ENCODE results near the gene EGFL7.
A peak's percentile ranks its signal among the peaks of the same experiment; 100 is the strongest.

EGFL7 gene

DNA sequence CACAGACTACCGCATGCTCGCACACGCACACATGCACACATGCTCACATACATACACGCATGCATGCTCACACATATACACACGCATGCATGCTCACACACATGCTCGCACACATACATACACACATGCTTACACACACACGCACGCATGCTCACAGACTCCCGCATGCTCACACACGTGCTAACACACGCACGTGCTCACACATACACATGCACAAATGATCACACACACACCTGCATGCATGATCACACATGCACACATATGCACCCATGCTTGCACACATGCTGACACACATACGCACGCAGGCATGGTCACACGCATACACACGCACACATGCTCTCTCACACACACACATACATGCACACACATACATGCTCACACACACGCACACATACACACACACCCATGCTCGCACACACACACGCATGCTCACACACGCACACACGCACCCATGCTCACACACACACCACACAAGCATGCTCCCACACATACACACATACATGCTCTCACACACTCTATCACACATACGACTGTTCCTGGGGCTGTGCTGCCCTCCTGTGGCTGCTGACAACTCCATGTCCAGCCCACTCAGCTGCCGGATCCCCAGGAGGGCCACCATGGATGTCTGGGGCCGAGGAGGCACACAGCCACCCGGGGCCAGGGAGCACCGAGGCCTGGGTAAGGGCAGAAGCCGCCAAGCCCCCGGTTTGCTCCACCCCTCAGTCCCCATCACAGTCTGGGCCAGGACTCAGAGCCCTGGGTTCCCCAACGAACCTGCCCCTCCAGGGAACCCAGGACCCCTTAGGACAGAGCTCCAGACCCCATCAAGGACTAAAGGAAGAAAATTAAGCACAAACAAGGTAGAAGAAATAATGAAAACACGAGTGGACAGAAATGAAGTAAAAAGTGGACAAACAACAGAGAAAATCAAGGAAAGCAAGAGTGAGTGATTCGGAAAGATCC lies 31.4 kb upstream of the EGFL7 start:
- TF ChIP-seq, protein P1, sequence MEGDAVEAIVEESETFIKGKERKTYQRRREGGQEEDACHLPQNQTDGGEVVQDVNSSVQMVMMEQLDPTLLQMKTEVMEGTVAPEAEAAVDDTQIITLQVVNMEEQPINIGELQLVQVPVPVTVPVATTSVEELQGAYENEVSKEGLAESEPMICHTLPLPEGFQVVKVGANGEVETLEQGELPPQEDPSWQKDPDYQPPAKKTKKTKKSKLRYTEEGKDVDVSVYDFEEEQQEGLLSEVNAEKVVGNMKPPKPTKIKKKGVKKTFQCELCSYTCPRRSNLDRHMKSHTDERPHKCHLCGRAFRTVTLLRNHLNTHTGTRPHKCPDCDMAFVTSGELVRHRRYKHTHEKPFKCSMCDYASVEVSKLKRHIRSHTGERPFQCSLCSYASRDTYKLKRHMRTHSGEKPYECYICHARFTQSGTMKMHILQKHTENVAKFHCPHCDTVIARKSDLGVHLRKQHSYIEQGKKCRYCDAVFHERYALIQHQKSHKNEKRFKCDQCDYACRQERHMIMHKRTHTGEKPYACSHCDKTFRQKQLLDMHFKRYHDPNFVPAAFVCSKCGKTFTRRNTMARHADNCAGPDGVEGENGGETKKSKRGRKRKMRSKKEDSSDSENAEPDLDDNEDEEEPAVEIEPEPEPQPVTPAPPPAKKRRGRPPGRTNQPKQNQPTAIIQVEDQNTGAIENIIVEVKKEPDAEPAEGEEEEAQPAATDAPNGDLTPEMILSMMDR (IDR thresholded peaks at IDR 0.05), result peak; percentile 94

DNA sequence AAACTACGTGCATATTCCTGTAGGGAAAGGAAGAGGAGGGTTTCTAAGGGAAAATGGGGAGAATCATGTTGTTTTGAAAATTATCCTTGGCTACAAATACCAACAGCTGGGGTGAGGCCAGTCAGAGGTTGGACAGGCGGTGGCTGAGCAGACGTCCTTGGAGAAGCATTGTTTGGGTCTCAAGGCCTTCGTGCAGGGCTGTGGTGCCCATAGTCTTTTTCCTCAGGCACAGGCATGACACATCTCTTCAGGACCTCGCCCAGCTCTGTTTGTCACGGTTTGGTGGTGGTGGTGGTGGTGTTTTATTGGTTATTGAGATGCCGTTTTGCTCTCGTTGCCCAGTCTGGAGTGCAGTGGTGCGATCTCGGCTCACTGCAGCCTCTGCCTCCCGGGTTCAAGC lies 27.8 kb upstream of the EGFL7 start:
- TF ChIP-seq, protein P1 (IDR thresholded peaks at IDR 0.05), result no peak

DNA sequence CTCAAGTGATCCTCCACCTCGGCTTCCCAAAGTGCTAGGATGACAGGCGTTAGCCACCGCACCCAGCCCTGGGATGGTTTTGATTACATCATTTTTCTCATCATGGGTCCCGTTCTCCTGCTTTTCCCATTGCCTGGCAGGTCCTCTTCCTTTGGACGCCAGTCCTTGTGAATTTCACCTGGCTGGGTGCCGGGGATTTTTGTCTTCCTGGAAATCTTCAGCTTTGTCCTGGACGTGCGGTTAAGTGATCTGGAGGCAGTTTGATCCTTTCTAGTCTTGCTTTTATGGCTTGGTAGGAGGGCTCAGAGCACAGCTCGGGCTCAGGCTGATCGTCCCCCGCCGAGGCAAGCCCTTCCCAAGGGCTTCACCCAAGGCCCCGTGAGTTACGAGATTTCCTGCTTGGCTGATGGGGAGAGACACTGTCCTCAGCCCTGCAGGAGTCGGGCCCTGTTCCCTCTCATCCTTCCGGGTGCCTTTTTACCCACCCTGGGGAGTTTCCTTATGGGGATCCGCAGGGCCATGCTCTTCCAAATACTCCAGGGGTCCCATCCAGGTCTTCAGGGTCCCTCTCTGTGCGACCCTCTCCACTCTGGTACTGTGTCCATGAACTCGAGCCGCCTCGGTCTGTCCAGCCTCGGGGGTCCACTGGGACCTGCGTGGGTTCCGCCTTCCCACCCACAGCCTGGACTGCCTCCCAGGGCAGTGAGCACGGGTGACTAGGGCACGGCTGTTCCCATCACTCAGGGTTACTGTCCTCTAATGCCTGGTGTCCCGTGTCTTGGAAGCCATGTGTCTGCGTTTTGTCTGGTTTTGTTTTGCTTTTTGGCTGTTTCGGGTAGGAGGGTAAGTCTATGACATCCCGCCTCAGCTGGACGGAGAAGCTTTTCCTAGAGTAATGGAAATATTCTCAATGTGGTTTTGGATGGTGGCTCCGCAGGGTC lies 22.3 kb upstream of the EGFL7 start:
- TF ChIP-seq, protein P1 (IDR thresholded peaks at IDR 0.05), result no peak

DNA sequence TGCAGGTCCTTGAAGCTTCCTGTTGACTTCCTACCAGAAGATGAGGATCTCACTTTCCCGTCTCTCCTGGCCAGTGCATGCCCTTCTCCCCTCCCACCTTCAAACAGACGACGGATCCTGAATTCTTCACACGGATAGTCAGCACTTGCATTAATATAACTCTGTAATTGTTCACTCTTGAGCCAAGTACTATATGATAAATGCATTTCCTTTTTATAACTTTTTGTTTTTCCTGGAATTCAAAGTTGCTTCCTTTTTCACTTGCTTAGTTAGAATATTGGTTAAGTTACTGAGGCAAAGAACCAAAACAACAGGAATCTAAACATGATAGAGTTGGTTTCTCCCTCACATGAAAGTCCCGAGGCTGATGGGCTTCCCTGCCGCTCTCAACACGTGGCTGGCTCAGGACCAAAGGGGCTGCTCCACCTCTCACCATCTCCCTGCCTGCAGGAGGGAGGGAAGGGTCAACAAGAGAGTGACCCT lies 20.2 kb upstream of the EGFL7 start:
- TF ChIP-seq, protein P1 (IDR thresholded peaks at IDR 0.05), result no peak

DNA sequence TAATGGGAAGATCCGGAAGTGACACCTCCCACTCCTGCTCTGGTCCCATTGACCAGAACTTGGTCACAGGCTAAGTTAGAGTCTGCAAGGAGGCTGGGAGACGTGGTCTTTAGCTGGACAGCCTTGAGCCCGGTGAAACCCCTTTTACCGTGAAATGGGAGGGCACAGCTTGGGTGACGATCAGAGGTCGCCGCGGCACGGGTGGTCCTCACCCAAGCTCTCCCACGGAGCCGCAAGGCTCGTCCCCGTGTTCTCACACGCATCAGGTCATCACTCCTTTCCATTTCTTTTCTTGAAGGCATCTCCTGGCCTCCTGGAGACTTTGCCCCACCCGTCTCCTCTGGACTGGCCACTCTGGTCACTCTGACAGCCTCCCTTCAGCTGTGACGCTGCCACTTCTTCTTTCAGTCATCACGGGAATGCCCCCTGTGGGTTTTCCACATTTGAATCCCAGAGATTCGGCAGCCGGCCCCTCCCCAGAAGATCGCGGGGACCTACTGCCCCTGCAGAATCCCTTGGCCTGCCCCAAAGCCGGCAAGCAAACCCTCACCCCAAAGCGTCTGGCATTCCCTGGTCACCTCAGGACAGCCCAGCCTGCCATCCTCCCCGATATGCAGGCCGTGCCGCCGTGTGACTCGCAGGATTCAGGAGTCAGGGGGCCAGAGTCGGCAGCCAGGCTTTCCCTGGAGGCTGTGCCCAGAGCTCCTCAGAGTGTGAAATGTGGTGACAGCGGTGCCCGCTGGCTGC lies 18.9 kb upstream of the EGFL7 start:
- TF ChIP-seq, protein P1 (IDR thresholded peaks at IDR 0.05), result no peak

DNA sequence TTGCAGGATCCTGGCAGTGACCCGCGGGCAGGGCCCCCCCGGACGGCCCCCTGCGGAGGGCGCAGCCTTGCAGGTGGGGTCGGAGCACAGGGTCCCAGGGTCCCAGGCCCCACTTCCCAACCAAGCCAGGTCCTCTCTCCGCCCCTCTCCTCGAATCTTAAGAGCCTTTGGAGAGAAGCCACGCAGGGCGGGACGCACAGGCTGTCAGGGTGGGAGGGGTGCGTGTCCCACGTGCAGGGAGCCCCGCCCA lies 18.4 kb upstream of the EGFL7 start:
- TF ChIP-seq, protein P1 (IDR thresholded peaks at IDR 0.05), result no peak
